Brain microvascular endothelial cell (primary cell): Measurements from ENCODE around the gene PSMB7.

Experiments
- DNase-seq: peaks from one replicate; pipeline ENCODE4 v3.0.0-alpha.2; 2020
- H3K27ac ChIP-seq: fragments of 250-450 bp; sonication (Bioruptor Pico); 2 replicates; pipeline ENCODE4 v1.5.1; 2020; ENCODE audit warnings: mild to moderate bottlenecking, moderate library complexity
- H3K27me3 ChIP-seq: fragments of 250-450 bp; sonication (Bioruptor Pico); replicated peaks from 2 replicates; pipeline ENCODE4 v1.5.1; 2020; ENCODE audit warnings: mild to moderate bottlenecking
- H3K36me3 ChIP-seq: fragments of 250-450 bp; sonication (Bioruptor Pico); replicated peaks from 2 replicates; pipeline ENCODE4 v1.5.1; 2020; ENCODE audit warnings: mild to moderate bottlenecking
- H3K4me3 ChIP-seq: 2 replicates; pipeline ENCODE4 v1.5.1; 2011; ENCODE audit warnings: low read depth, mild to moderate bottlenecking, control low read depth, low read length, moderate library complexity
- CTCF ChIP-seq: IDR thresholded peaks from 2 replicates; pipeline ENCODE4 v1.5.1; 2011; ENCODE audit warnings: low read depth, mild to moderate bottlenecking, moderate library complexity, low read length, control low read depth, inconsistent platforms; ENCODE audit errors: missing control alignments
- in situ Hi-C: cut with HindIII; loops from 2 replicates; pipeline ENCODE4 v1.10.0; 2017; ENCODE audit warnings: low sequenced_read_pairs, low pct_ligation_motif_present

The PSMB7 gene

DNA sequence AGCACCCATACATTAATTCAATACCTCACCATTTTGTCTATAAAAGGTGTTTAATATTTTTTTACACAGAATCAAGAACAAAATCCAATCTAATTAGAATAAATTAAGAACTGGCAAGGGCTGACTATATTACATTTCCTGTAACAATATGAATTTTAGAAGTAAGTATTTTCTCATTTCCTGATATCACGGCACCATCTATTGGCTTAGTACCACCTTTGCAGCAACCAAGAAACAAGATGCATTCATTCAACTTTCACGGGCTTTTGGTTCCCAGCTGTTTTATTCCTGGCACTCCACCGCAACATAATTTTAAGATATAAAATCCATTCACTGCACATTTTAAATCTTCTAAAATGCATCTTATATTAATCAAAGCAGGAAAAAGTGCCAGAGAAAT is 20.6 kb downstream of the PSMB7 start:
- H3K27me3 ChIP-seq = no peaks in the 10 kb centered on the region
- no peak for DNase-seq
- H3K27ac ChIP-seq = no peak overlapping the region
- in situ Hi-C loops = no loop called here
- H3K4me3 ChIP-seq = no peak overlapping the region
- no peak for TF ChIP-seq CTCF
- H3K36me3 ChIP-seq = peaks cover 9% of the 10 kb centered on the region

- Histone ChIP-seq H3K36me3 (peaks cover 8% of the 10 kb centered on the region), H3K27ac (no peak overlapping the region), H3K4me3 (no peak overlapping the region), H3K27me3 (no peaks in the 10 kb centered on the region)
- no peak for TF ChIP-seq CTCF
- DNase-seq = no peak
- in situ Hi-C loops = no loop called here
Observed at GRCh38 chr9:124394167-124394566, 21.1 kb downstream of the PSMB7 start.

- peak; percentile 83 for DNase-seq
- peak overlapping the region; percentile 22 for H3K27ac ChIP-seq
- in situ Hi-C loops = no loop called here
Observed at GRCh38 chr9:124392871-124393460, 22.3 kb downstream of the PSMB7 start.

DNA sequence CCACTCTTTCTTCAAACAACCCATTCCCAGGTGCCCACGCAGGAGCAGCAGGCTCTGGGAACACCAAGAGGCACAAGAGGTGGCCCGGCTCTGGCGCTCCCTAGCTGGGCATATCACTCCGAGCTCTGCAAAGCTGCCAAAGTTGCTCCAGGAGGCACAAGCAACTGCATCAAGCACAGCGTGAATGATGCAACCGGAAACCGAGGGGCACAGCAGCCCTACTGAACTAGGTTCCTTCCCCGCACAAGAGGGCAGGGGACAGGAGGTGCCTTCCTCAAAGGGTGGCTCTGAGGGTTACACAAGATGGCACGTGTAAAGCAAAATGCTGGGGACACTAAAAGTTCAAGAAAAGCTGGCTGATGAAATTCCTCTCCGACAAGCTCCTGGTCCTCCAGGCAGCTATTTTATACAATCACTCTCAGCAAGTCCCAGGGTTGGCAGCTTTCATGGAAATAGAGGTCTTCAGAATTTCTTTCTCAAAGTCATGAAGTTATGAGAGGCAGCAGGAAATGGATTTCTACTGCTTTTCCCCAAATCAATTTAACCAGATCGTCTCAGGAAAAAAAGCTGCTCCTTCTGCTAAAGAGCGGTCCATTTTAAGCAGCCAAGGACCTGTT is 22.9 kb downstream of the PSMB7 start:
- TF ChIP-seq CTCF = no peak
- Histone ChIP-seq H3K27me3 (no peaks in the 10 kb centered on the region), H3K4me3 (no peak overlapping the region), H3K36me3 (peaks cover 8% of the 10 kb centered on the region), H3K27ac (peak overlapping the region; percentile 22)
- in situ Hi-C loops = no loop called here
- no peak for DNase-seq

More at GRCh38 chr9:124392871-124393460, 22.3 kb downstream of the PSMB7 start:
- no peak overlapping the region for H3K4me3 ChIP-seq
- TF ChIP-seq CTCF = peak; percentile 70
- H3K27me3 ChIP-seq = no peaks in the 10 kb centered on the region
- peaks cover 8% of the 10 kb centered on the region for H3K36me3 ChIP-seq

DNA sequence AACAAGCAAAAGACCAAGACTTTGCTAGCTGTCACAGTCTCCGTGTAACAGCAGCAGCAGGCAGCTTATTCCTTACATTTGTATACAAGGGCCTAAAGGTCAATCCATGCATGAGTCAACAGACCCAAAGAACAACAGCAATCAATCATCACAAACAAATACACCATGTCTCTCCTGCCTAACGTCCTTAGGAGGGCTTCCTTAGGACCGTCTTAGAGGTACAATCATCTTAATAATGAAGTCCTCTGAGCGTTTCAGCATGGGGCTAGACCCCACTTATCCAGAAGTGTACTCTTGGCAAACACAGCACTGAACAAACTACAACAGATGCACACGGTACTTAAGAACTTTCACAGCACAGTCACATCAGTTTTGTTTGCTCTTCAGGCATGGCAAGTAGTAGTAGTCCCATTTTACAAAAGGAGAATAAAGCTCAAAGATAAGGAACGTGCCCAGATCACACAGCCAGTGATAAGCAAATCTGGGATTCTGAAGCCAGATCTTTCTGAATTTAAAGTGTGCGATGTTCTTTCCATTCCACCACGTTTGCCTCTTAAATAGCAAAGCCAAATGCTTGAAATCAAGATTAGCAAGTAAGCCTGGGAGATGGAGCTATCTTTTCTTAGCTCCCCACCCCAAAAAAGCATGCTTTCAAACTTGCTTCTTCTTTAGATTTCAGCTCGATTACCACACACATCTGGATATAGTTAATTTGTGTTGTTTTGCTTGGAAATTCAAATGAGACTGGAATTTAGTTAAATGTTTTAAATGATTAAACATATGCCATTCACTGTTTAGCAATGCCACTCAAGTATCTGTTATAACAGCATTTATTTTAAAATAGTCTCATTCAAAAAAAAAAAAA is 24.2 kb downstream of the PSMB7 start:
- peaks cover 4% of the 10 kb centered on the region for H3K36me3 ChIP-seq
- TF ChIP-seq CTCF = no peak
- H3K4me3 ChIP-seq = no peak overlapping the region
- H3K27me3 ChIP-seq = no peaks in the 10 kb centered on the region
- DNase-seq = no peak
- no peak overlapping the region for H3K27ac ChIP-seq
- in situ Hi-C loops = no loop called here
